Uterine smooth muscle cell (primary cell): Measurements from ENCODE around the gene RNFT1. TPM values are rescaled to one million over a fixed set of nuclear protein-coding genes. Genes with fewer than 3 reads are reported as not detected.

Experiments used
- total RNA-seq: library from RNA; depleted of rRNA; stranded (reverse); fragments of >200 nt; gene quantifications from 2 replicates; pipeline ENCODE4 v1.2.3, GENCODE V29; 2014

RNFT1 gene, protein sequence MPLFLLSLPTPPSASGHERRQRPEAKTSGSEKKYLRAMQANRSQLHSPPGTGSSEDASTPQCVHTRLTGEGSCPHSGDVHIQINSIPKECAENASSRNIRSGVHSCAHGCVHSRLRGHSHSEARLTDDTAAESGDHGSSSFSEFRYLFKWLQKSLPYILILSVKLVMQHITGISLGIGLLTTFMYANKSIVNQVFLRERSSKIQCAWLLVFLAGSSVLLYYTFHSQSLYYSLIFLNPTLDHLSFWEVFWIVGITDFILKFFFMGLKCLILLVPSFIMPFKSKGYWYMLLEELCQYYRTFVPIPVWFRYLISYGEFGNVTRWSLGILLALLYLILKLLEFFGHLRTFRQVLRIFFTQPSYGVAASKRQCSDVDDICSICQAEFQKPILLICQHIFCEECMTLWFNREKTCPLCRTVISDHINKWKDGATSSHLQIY
- total RNA-seq = 12.4 and 13.1 TPM in 2 replicates

GRCh38 chr17:59964482-59965328 is at the start of gene RNFT1:
TSS of gene RNFT1 (minus strand) at chr17:59964740. CDS start at chr17:59964663, 77 bp downstream.

Other genes with a start within 250 kb of the RNFT1 start
- 3.9 and 5.2 TPM in 2 replicates for gene TUBD1, start 71.8 kb downstream of the RNFT1 start, total RNA-seq
- 18.7 and 21.6 TPM in 2 replicates for gene RPS6KB1, start 71.6 kb downstream of the RNFT1 start, total RNA-seq
- gene HEATR6, start 114.2 kb upstream of the RNFT1 start, total RNA-seq = 16.5 and 23.0 TPM in 2 replicates
- gene CA4, start 185.2 kb upstream of the RNFT1 start, total RNA-seq = not detected in 2 replicates